Tibial nerve (tissue), 4 donors: ENCODE measurements around the gene ACTR3C.

Experiments
- EP300 ChIP-seq, 2 donors: sonication (generic); formaldehyde crosslinking; IDR thresholded peaks; one replicate each; pipeline ENCODE4 v1.6.1; 2017; ENCODE audit warnings: antibody characterized with exemption in 2 of 2, mild to moderate bottlenecking in 1 of 2
- POLR2A ChIP-seq, 2 donors: fragments of 450-650 bp; IDR thresholded peaks; one replicate each; pipeline ENCODE4 v1.6.1; 2017; ENCODE audit warnings: antibody characterized with exemption in 2 of 2, mild to moderate bottlenecking in 2 of 2, moderate library complexity in 2 of 2
- TF ChIP-seq, protein P1 (sequence below), 5 experiments: fragments of 200-600 bp in 3 of 5; fragments of 450-650 bp in 2 of 5; sonication (generic) in 3 of 5; IDR thresholded peaks; one replicate each; pipeline ENCODE4 v1.5.1; 2016 to 2019; ENCODE audit warnings: antibody characterized with exemption in 5 of 5, mild to moderate bottlenecking in 3 of 5, moderate library complexity in 2 of 5

DNA sequence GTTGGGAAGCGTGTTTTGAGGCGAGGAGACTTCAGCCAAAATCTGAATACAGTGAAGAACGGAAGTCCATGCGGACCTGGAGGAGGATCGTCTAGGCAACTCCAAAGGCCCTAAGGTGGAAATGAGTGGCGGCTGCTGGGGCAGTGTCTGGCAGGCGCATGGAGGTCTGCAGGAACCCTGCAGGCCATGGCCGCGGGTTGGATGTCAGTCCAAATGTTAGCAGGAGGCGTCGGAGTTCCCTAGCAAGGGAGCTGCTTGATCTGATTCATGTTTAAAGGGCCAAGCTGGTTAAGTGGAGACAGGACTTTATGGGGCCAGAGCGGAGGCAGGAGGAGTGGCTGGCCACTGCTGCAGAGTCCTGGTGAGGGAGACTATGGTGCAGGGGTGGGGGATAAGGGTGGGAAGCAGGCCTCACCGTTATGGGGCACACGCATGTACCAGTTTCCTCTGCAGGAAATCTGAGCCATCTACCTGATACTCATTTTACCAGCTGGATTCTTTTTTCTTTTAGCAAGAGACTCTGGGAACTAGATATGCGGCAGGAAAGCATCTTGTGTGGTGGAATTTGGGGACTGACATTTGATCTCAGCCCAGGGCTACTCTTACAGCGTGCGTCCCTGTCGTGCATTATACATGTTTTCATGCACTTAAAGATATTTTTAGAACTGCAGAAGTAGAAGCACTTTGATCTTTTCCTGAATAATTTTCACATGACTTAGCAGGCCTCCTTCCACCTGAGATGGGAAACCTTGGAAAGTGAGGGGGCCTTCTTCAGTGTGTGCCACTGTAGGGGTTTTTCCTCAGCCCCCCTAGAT is 38.7 kb upstream of the ACTR3C start:
- TF ChIP-seq POLR2A (IDR thresholded peaks at IDR 0.05) (no peak), EP300 (IDR thresholded peaks at IDR 0.05) (no peak)
- TF ChIP-seq, protein P1, sequence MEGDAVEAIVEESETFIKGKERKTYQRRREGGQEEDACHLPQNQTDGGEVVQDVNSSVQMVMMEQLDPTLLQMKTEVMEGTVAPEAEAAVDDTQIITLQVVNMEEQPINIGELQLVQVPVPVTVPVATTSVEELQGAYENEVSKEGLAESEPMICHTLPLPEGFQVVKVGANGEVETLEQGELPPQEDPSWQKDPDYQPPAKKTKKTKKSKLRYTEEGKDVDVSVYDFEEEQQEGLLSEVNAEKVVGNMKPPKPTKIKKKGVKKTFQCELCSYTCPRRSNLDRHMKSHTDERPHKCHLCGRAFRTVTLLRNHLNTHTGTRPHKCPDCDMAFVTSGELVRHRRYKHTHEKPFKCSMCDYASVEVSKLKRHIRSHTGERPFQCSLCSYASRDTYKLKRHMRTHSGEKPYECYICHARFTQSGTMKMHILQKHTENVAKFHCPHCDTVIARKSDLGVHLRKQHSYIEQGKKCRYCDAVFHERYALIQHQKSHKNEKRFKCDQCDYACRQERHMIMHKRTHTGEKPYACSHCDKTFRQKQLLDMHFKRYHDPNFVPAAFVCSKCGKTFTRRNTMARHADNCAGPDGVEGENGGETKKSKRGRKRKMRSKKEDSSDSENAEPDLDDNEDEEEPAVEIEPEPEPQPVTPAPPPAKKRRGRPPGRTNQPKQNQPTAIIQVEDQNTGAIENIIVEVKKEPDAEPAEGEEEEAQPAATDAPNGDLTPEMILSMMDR (IDR thresholded peaks at IDR 0.05), result no peak
